Coronary artery (tissue), 2 donors: ENCODE data around the gene ZNRD2.

Experiments
- DNase-seq: peaks from one replicate; pipeline ENCODE4 v3.0.0-alpha.2; 2017; ENCODE audit warnings: low spot score
- H3K27ac ChIP-seq, 2 donors: fragments of 200-600 bp; sonication (generic); one replicate each; pipeline ENCODE4 v1.5.1; 2016 to 2019
- H3K4me3 ChIP-seq: fragments of 200-600 bp; sonication (generic); 2 replicates; pipeline ENCODE4 v1.5.1; 2016; ENCODE audit warnings: mild to moderate bottlenecking, moderate library complexity
- TF ChIP-seq, protein P1 (sequence below): fragments of 200-600 bp; sonication (generic); IDR thresholded peaks from one replicate; pipeline ENCODE4 v1.5.1; 2019; ENCODE audit warnings: antibody characterized with exemption

Gene ZNRD2

DNA sequence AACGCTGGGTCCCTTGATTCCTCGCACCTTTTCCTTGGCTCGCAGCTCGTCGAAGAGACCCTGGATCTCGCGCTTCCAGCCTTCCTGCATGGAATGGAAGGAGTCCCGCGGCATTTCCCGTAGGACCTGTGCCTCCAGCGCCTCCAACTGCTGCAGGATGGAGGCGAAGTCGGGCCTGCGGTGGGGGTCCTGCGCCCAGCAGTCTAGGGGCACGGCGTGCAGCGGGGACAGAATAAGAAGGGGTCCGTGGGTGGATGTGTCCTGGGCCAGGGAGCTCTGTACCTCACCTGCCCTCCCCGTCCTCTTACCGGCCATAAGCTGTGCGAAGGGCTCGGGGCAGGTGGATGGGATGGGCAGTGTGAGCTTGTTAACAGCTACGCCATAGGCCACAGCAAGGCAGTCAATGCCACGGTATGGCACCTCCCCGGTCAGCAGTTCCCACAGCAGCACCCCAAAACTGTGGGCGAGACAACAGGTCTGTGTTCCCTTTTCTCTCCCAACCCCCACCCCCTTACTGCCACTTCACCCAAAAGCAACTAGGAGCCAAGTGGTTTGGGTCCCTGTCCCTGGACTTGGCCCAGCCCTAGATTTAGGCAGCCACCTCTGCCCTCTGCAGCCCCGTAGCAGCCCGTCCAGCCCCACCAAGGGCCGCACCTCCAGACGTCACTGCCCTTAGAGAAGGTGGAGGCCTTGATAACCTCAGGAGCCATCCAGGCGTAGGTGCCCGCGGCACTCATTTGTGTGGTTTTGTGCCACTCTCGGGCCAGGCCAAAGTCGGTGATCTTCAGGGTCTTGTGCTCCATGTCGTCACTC is 37.5 kb downstream of the ZNRD2 start:
- no peak for DNase-seq
- peak overlapping the region; percentile 38 to 93 for H3K27ac ChIP-seq
- H3K4me3 ChIP-seq: peak overlapping the region; percentile 70
- TF ChIP-seq, protein P1, sequence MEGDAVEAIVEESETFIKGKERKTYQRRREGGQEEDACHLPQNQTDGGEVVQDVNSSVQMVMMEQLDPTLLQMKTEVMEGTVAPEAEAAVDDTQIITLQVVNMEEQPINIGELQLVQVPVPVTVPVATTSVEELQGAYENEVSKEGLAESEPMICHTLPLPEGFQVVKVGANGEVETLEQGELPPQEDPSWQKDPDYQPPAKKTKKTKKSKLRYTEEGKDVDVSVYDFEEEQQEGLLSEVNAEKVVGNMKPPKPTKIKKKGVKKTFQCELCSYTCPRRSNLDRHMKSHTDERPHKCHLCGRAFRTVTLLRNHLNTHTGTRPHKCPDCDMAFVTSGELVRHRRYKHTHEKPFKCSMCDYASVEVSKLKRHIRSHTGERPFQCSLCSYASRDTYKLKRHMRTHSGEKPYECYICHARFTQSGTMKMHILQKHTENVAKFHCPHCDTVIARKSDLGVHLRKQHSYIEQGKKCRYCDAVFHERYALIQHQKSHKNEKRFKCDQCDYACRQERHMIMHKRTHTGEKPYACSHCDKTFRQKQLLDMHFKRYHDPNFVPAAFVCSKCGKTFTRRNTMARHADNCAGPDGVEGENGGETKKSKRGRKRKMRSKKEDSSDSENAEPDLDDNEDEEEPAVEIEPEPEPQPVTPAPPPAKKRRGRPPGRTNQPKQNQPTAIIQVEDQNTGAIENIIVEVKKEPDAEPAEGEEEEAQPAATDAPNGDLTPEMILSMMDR: no peak

- H3K27ac ChIP-seq: no peak overlapping the region
- H3K4me3 ChIP-seq: no peak overlapping the region
- TF ChIP-seq, protein P1: no peak
- no peak for DNase-seq
Measured at GRCh38 chr11:65609229-65609628, 39.0 kb downstream of the ZNRD2 start.

- peak overlapping the region; percentile 83 for H3K4me3 ChIP-seq
- peak overlapping the region in 1 of 2 donors; percentile 93 for H3K27ac ChIP-seq
- DNase-seq: no peak
- TF ChIP-seq, protein P1: no peak
Measured at GRCh38 chr11:65609665-65610064, 39.4 kb downstream of the ZNRD2 start.

- DNase-seq: no peak
- Histone ChIP-seq H3K27ac (peak overlapping the region; percentile 16 to 93), H3K4me3 (peak overlapping the region; percentile 83)
- TF ChIP-seq, protein P1: no peak
Measured at GRCh38 chr11:65610404-65610803, 40.1 kb downstream of the ZNRD2 start.

DNA sequence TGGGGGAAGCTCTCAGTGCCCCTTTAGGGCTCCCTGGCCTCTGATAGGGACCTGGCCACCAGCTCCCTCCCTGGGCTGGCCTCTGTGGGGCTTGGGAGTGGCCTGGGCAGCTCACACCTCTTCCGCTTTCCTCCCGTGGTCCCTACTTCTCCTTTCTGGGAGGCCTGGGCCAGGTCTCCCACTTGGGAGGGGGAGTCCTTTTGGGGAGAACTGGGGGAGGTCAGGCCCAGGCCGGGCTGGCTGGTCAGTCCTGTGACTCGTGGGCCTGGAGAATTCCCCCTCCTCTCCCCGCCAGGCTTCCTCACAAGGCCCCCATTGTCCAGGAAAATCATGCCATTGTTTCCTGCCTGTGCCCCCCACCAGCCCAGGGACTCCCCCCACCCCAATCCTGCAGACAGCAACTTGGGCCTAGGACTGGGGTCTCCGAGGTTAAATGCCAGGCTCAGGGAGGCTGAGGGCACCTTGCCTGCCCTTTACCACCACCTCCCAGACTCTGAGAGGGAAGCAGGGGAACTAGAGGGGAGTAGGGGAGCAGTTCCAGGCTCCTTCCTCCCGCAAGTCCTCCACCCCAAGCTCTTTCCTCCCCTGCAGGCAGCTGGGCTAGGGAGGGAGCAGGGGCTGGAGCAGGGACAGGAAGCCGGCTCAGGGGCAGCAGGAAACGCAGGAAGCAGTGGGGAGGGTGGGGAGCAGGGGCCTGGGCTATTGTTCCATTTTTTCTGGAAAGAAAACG is 40.9 kb downstream of the ZNRD2 start:
- DNase-seq: no peak
- TF ChIP-seq, protein P1: no peak
- Histone ChIP-seq H3K4me3 (peak overlapping the region; percentile 83), H3K27ac (peak overlapping the region; percentile 16 to 93)

- TF ChIP-seq, protein P1: no peak
- peak overlapping the region; percentile 16 to 93 for H3K27ac ChIP-seq
- no peak for DNase-seq
- H3K4me3 ChIP-seq: peak overlapping the region; percentile 83
Measured at GRCh38 chr11:65611758-65612603, 41.7 kb downstream of the ZNRD2 start.
